Stimulated activated CD4-positive, alpha-beta T cell treated with anti-CD3 and anti-CD28 coated beads, TNF-alpha, amount 100 ng/mL, for 4 hours (primary cell): Measurements from ENCODE around the gene ZBTB5.

ENCODE experiments used
- DNase-seq, 3 experiments: peaks; one replicate each; pipeline ENCODE4 v3.0.0-alpha.2; 2020; ENCODE audit warnings: low read depth in 3 of 3

ZBTB5 gene

GRCh38 chr9:37424686-37425297 lies 40.5 kb downstream of the ZBTB5 start:
- no peak for DNase-seq

GRCh38 chr9:37424204-37424685 lies 41.0 kb downstream of the ZBTB5 start:
- DNase-seq = no peak

- DNase-seq = no peak
These were observed 41.7 kb downstream of the ZBTB5 start for GRCh38 chr9:37423508-37423907.

GRCh38 chr9:37422289-37423104 lies 42.8 kb downstream of the ZBTB5 start, which contains the start of gene GRHPR:
GRHPR (plus strand) TSS chr9:37422696; CDS start chr9:37422751, 55 bp downstream.
- peak; percentile 82 to 90 (median 85) for DNase-seq

- DNase-seq = no peak
These were observed 43.3 kb downstream of the ZBTB5 start for GRCh38 chr9:37421914-37422288.

GRCh38 chr9:37420271-37421215 lies 44.7 kb downstream of the ZBTB5 start:
- DNase-seq = no peak

- no peak for DNase-seq
These were observed 46.0 kb downstream of the ZBTB5 start for GRCh38 chr9:37419204-37419603.

- DNase-seq = no peak
These were observed 47.2 kb downstream of the ZBTB5 start for GRCh38 chr9:37417857-37418618.

- DNase-seq = no peak
These were observed 47.9 kb downstream of the ZBTB5 start for GRCh38 chr9:37417252-37417803.

GRCh38 chr9:37415011-37415719 lies 50.1 kb downstream of the ZBTB5 start:
- DNase-seq = peak; percentile 40 to 61 (median 60)

GRCh38 chr9:37414503-37414943 lies 50.7 kb downstream of the ZBTB5 start:
- no peak for DNase-seq

- no peak for DNase-seq
These were observed 51.9 kb downstream of the ZBTB5 start for GRCh38 chr9:37413311-37413710.

- no peak for DNase-seq
These were observed 52.7 kb downstream of the ZBTB5 start for GRCh38 chr9:37412431-37413151.

GRCh38 chr9:37410969-37411785 lies 54.1 kb downstream of the ZBTB5 start:
- no peak for DNase-seq

GRCh38 chr9:37410354-37410861 lies 54.8 kb downstream of the ZBTB5 start:
- DNase-seq = no peak

- peak; percentile 14 to 38 (median 17) for DNase-seq
These were observed 56.1 kb downstream of the ZBTB5 start for GRCh38 chr9:37408933-37409710.

- no peak for DNase-seq
These were observed 57.8 kb downstream of the ZBTB5 start for GRCh38 chr9:37407468-37407867.
